Transverse colon (tissue), 4 donors: ENCODE data around the gene EGFR. TPM values are rescaled to one million over a fixed set of nuclear protein-coding genes. Genes with fewer than 3 reads are reported as not detected.

Experiments used
- DNase-seq: peaks from one replicate; pipeline ENCODE4 v3.0.0-alpha.2; 2019
- H3K27ac ChIP-seq, 4 donors: fragments of 200-600 bp; sonication (generic); 2 replicates each; pipeline ENCODE4 v1.5.1; 2016 to 2018; ENCODE audit warnings: inconsistent platforms in 4 of 4
- H3K27me3 ChIP-seq: fragments of 200-600 bp; sonication (generic); 2 replicates; pipeline ENCODE4 v1.5.1; 2017; ENCODE audit warnings: inconsistent platforms
- H3K36me3 ChIP-seq, 4 donors: fragments of 200-600 bp; sonication (generic); 2 replicates each; pipeline ENCODE4 v1.5.1; 2017 to 2019; ENCODE audit warnings: inconsistent platforms in 4 of 4
- H3K4me1 ChIP-seq, 4 donors: fragments of 200-600 bp; sonication (generic); 2 replicates each; pipeline ENCODE4 v1.5.1; 2017 to 2020; ENCODE audit warnings: inconsistent platforms in 4 of 4
- H3K4me3 ChIP-seq, 4 donors: fragments of 200-600 bp; sonication (generic); 1 replicate in 1 of 4; 2 replicates in 3 of 4; pipeline versions ENCODE4 v1.5.1 to v1.6.1; 2017 to 2019; ENCODE audit warnings: inconsistent platforms in 4 of 4
- H3K9me3 ChIP-seq, 2 donors: fragments of 200-600 bp; sonication (generic); 2 replicates each; pipeline ENCODE4 v1.5.1; 2017 to 2019; ENCODE audit warnings: inconsistent platforms in 2 of 2
- CTCF ChIP-seq, 5 experiments: fragments of 200-600 bp in 3 of 5; fragments of 450-650 bp in 2 of 5; sonication (generic) in 3 of 5; IDR thresholded peaks; 1 replicate in 2 of 5; 2 replicates in 3 of 5; pipeline ENCODE4 v1.5.1; 2016 to 2017; ENCODE audit warnings: antibody characterized with exemption in 5 of 5, inconsistent platforms in 3 of 5, mild to moderate bottlenecking in 2 of 5, moderate library complexity in 1 of 5
- EP300 ChIP-seq: sonication (generic); formaldehyde crosslinking; IDR thresholded peaks from one replicate; pipeline ENCODE4 v1.6.1; 2017; ENCODE audit warnings: antibody characterized with exemption, low read depth
- POLR2A ChIP-seq: fragments of 450-650 bp; IDR thresholded peaks from one replicate; pipeline ENCODE4 v1.6.1; 2016; ENCODE audit warnings: antibody characterized with exemption, mild to moderate bottlenecking, moderate library complexity
- POLR2AphosphoS5 ChIP-seq, 3 donors: sonication (generic); formaldehyde crosslinking; IDR thresholded peaks; one replicate each; pipeline ENCODE4 v1.6.1; 2016; ENCODE audit warnings: antibody characterized with exemption in 3 of 3
- WGBS, 2 donors: methylation state at CpG; one replicate each; pipeline ENCODE4 v1.1.5; 2018; ENCODE audit warnings: low coverage in 1 of 2; 5-methylcytosine and 5-hydroxymethylcytosine counted together
- in situ Hi-C, 4 donors: fragments of 200-750 bp; cut with MboI; loops; one replicate each; pipeline versions ENCODE4 v1.15.0 to v1.15.1; 2017; ENCODE audit warnings: low sequenced_read_pairs in 3 of 4, low pct_ligation_motif_present in 1 of 4, low pct_unique_long_range_greater_than_20kb in 1 of 4
- intact Hi-C: fragments of 100-400 bp; cut with DNase I; formaldehyde crosslinking; loops from one replicate; pipeline ENCODE4 v1.15.1; 2023; ENCODE audit warnings: low total_unique reads
- total RNA-seq, 4 donors: library from RNA; depleted of rRNA; stranded (reverse); fragments of >200 nt; gene quantifications; one replicate each; pipeline ENCODE4 v1.1.0, GENCODE V29; 2016

The EGFR gene
- total RNA-seq, 4 donors from 2014 or later, result 40.0 to 85.7 (median 72.9) TPM

- no peak for DNase-seq
- TF ChIP-seq CTCF (IDR thresholded peaks at IDR 0.05) (no peak), POLR2AphosphoS5 (IDR thresholded peaks at IDR 0.05) (no peak), EP300 (no peak), POLR2A (no peak)
- in situ Hi-C loops (loop anchor here in 1 of 4 donors (25.0 kb wide), 1 partner anchor 105 kb away; no protein-coding TSS in a partner anchor), intact Hi-C loops (no loop called here)
- Histone ChIP-seq H3K27ac (peak overlapping the region; percentile 73 to 82 (median 77)), H3K4me1 (peaks cover 24 to 40% (median 31%) of the 10 kb centered on the region in 4 donors), H3K9me3 (no peaks in the 10 kb centered on the region), H3K4me3 (no peak overlapping the region), H3K36me3 (no peaks in the 10 kb centered on the region), H3K27me3 (no peaks in the 10 kb centered on the region)
- WGBS, 2 donors, result 83 to 100% methylated on average over 1 to 6 of the region's 6 CpGs
Observed at GRCh38 chr7:55066938-55067337, 48.1 kb downstream of the EGFR start.

DNA sequence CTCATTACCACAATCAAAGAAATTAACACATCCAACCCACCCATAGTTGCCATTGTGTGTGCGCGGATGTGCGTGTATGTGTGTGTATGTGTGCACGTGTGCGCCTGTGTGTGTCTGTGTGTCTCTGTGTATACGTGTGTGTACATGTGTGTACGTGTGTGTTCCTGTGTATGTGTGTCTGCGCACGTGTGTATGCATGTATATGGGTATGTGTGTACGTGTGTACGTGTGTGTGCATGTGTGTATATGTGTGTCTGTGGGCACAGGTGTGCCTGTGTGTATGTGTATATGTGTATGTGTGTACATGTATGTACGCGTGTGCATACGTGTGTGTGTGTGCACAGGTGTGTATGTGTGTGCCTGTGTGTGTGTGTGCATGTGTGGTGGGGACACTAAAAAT is 48.9 kb downstream of the EGFR start:
- Histone ChIP-seq H3K27ac (no peak overlapping the region), H3K9me3 (no peaks in the 10 kb centered on the region), H3K36me3 (no peaks in the 10 kb centered on the region), H3K27me3 (no peaks in the 10 kb centered on the region), H3K4me3 (no peak overlapping the region), H3K4me1 (peaks cover 32 to 48% (median 38%) of the 10 kb centered on the region in 4 donors)
- no peak for DNase-seq
- 93 to 97% methylated on average over 11 to 14 of the region's 14 CpGs for WGBS, 2 donors
- no peak for TF ChIP-seq CTCF (IDR thresholded peaks at IDR 0.05)
- no peak for TF ChIP-seq POLR2AphosphoS5 (IDR thresholded peaks at IDR 0.05)
- TF ChIP-seq EP300, result no peak
- TF ChIP-seq POLR2A, result no peak
- intact Hi-C loops (no loop called here), in situ Hi-C loops (loop anchor here in 1 of 4 donors (25.0 kb wide), 1 partner anchor 105 kb away; no protein-coding TSS in a partner anchor)

DNA sequence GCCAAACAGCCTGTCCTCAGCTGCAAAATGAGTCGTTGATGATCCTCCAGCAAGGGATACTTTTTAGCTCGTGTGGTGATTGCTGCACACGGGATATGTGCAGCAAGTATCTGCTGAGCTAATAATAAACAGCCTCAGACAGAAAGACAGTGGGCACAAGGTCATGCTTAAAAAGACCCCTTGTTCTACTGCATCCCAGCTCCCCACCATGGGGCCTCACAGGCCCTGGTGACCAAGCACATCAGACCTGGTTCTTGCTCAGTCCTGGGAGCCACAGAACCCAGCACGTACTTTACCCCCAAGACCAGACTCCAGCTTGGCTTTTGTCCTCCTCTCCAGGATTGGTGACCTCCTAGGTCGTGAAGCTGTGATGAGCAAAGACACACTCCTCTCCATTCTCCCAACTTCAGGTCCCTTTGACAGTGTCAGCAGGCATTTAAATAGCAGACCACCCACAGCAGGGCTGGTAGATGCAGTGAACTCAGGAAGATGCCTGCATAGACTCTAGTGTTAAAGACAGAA is 50.5 kb downstream of the EGFR start:
- Histone ChIP-seq H3K27me3 (no peaks in the 10 kb centered on the region), H3K4me3 (no peak overlapping the region), H3K36me3 (no peaks in the 10 kb centered on the region), H3K27ac (peak overlapping the region in 1 of 4 donors; percentile 89), H3K9me3 (no peaks in the 10 kb centered on the region), H3K4me1 (peaks cover 47 to 59% (median 53%) of the 10 kb centered on the region in 4 donors)
- intact Hi-C loops, result no loop called here
- WGBS, 2 donors, result 72 to 90% methylated on average over 2 to 5 of the region's 5 CpGs
- no peak for DNase-seq
- in situ Hi-C loops, result loop anchor here in 1 of 4 donors (25.0 kb wide), 1 partner anchor 107 kb away; no protein-coding TSS in a partner anchor
- TF ChIP-seq EP300 (no peak), POLR2AphosphoS5 (IDR thresholded peaks at IDR 0.05) (no peak), POLR2A (no peak), CTCF (IDR thresholded peaks at IDR 0.05) (no peak)

DNA sequence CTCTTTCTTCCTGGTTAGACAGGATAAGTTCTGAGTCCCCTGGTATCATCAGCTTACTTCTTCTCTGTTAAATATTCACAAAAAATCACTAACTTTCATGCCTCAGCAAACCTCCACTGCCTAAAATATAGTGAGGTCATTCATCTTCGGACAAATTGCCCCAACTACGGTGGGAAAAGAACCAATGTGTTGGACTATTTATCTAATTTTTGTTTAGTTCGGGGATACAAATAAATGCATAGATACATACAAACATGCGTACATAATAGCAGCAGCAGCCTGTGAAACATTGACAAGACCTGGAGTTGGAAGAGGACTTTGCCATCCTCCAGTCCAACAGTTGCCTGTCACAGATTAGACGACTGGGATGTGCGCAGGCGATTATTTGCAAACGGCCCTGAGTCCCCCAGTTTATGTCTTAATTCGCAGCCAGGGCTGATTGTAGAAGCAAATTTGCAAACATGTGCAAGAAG is 51.5 kb downstream of the EGFR start:
- no peak for TF ChIP-seq POLR2AphosphoS5 (IDR thresholded peaks at IDR 0.05)
- TF ChIP-seq EP300, result no peak
- no peak for TF ChIP-seq CTCF (IDR thresholded peaks at IDR 0.05)
- TF ChIP-seq POLR2A, result no peak
- Histone ChIP-seq H3K9me3 (no peaks in the 10 kb centered on the region), H3K27ac (peak overlapping the region; percentile 86 to 92 (median 89)), H3K4me1 (peaks cover 48 to 59% (median 54%) of the 10 kb centered on the region in 4 donors), H3K4me3 (no peak overlapping the region), H3K27me3 (no peaks in the 10 kb centered on the region), H3K36me3 (no peaks in the 10 kb centered on the region)
- WGBS, 2 donors, result 83 to 100% methylated on average over 5 to 9 of the region's 9 CpGs
- intact Hi-C loops, result no loop called here
- in situ Hi-C loops, result loop anchor here in 1 of 4 donors (25.0 kb wide), 1 partner anchor 108 kb away; no protein-coding TSS in a partner anchor
- DNase-seq, result no peak
